GF-D8 (cell line): ENCODE results near the gene DPYD.
"Not testable (repeated sequence)": the region's sequence is repeated elsewhere in the genome, so short reads cannot be mapped to it uniquely, and the experiment has no call there.

Experiments
- DNase-seq: peaks from one replicate; lab custom pipeline; 2025; lab: John Stamatoyannopoulos, UW

The DPYD gene

GRCh38 chr1:97271916-97272788 lies 648.7 kb downstream of the DPYD start:
- DNase-seq: no peak

GRCh38 chr1:97270508-97271307 lies 650.1 kb downstream of the DPYD start:
- DNase-seq: no peak

DNA sequence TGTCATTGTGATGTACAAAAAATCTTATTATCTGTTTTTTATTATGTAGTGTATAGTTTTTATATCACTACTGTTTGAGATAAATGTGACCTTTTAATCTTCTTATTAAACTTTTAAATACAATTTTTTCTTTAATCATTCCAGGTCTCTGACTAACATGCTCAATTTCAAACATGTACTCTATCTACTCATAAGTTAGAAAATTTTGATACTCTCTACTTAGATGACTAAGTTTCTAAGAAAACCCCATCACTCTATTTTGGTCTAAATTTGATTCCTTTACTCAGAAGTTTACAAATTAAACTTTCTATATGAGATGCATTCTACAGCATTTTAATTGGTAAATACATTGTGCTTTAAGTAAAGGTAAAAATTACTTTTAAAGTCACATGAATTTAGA lies 655.2 kb downstream of the DPYD start:
- no peak for DNase-seq

DNA sequence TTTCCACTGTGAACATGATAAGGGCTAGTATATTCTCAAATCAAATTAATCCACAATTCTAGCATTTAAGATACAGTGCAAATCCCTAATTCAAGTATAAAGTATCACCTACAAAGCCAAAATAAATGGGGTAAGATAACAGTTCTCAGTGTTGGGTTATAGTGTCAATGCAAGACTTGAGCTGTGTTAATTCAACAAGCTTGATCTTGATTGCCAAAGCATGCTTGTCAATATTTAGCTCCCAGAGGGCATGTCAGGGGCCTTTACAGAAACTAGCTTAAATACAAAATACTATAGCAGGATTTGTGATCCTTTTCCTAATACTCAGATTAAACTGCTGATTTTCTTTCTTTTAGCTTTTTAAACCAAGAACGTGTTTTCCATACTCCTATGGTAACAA lies 658.0 kb downstream of the DPYD start:
- no peak for DNase-seq

- no peak for DNase-seq
Observed at GRCh38 chr1:97258597-97258996, 662.2 kb downstream of the DPYD start.

GRCh38 chr1:97254731-97255463 lies 665.9 kb downstream of the DPYD start:
- no peak for DNase-seq

- DNase-seq: no peak
Observed at GRCh38 chr1:97252925-97253324, 667.9 kb downstream of the DPYD start.

DNA sequence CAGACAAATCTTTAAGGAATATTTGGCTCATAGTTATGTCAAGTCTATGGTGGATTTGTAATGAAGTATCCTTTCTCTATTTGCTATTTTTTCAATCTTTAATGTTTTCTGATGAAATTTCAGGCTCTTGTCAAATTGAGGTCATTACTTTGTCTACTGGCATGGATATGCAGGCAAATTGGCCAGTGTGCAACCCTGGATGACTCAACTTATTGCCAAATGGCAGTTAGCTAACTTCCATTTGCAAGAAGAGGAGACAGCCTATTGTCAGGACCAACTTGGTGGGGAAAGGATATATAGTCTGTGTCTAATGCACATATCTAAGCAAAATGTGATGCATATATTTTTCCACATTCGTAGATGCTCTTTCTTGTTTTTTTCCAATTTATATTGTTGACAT lies 668.8 kb downstream of the DPYD start:
- DNase-seq: peak; percentile 7

GRCh38 chr1:97247196-97247595 lies 673.6 kb downstream of the DPYD start:
- DNase-seq: peak; percentile 75

GRCh38 chr1:97245682-97246081 lies 675.2 kb downstream of the DPYD start:
- DNase-seq: no peak

- DNase-seq: no peak
Observed at GRCh38 chr1:97245026-97245425, 675.8 kb downstream of the DPYD start.

- DNase-seq: no peak
Observed at GRCh38 chr1:97243973-97244560, 676.8 kb downstream of the DPYD start.

GRCh38 chr1:97238816-97239215 lies 682.0 kb downstream of the DPYD start:
- DNase-seq: no peak

- DNase-seq: not testable (repeated sequence)
Observed at GRCh38 chr1:97231354-97231753, 689.5 kb downstream of the DPYD start.

- DNase-seq: no peak
Observed at GRCh38 chr1:97212671-97213070, 708.2 kb downstream of the DPYD start.

- DNase-seq: no peak
Observed at GRCh38 chr1:97210307-97210706, 710.5 kb downstream of the DPYD start.

GRCh38 chr1:97209381-97209957 lies 711.4 kb downstream of the DPYD start:
- no peak for DNase-seq

GRCh38 chr1:97207868-97208267 lies 713.0 kb downstream of the DPYD start:
- no peak for DNase-seq

- DNase-seq: no peak
Observed at GRCh38 chr1:97204468-97204867, 716.4 kb downstream of the DPYD start.

- DNase-seq: no peak
Observed at GRCh38 chr1:97202481-97203380, 718.1 kb downstream of the DPYD start.

DNA sequence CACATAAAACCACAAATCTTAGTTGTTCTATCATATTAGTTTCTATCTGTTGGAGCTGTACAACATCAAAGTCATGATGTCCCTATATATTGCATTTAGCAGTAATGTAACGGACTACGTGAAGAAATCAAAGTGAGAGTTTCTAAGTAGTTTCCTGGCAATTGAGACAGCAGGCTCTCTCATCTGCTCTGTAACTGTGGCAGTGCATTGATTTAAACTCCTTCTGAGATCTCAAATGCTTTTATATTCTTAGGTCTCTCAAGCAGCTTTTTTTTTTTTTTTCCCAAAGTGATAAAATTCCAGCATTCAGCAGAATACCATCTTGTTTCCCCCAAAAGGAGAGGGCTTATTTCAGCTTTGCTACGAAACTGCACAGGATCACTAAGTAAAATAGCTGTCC lies 719.2 kb downstream of the DPYD start:
- DNase-seq: no peak
